Effector memory CD8-positive, alpha-beta T cell (primary cell): ENCODE results near the gene RBM39.
"Not testable (repeated sequence)": the region's sequence is repeated elsewhere in the genome, so short reads cannot be mapped to it uniquely, and the experiment has no call there.

Experiments
- ATAC-seq: fragments of 150-1000 bp; cut with Tn5 transposase; replicated peaks from 2 replicates; pipeline ENCODE4 v1.10.0; 2021; ENCODE audit warnings: mild to moderate bottlenecking, moderate library complexity
- DNase-seq, 3 experiments: peaks; one replicate each; pipeline ENCODE4 v3.0.0; 2021
- H3K27ac Mint-ChIP-seq, 2 donors: one replicate each; pipeline ENCODE4 v1.8.0; 2022; ENCODE audit warnings: mild to moderate bottlenecking in 2 of 2, mixed read lengths in 2 of 2, moderate library complexity in 2 of 2
- H3K27me3 Mint-ChIP-seq, 2 donors: one replicate each; pipeline ENCODE4 v1.8.0; 2022; ENCODE audit warnings: mixed read lengths in 2 of 2
- H3K36me3 Mint-ChIP-seq: one replicate; pipeline ENCODE4 v1.8.0; 2022; ENCODE audit warnings: mild to moderate bottlenecking, moderate library complexity, mixed read lengths; ENCODE audit not compliant: insufficient read depth
- H3K4me1 Mint-ChIP-seq, 2 donors: one replicate each; pipeline ENCODE4 v1.8.0; 2022; ENCODE audit warnings: low read depth in 2 of 2, mixed read lengths in 2 of 2
- H3K4me3 Mint-ChIP-seq, 2 donors: one replicate each; pipeline ENCODE4 v1.8.0; 2022; ENCODE audit warnings: mild to moderate bottlenecking in 2 of 2, mixed read lengths in 2 of 2, moderate library complexity in 2 of 2
- H3K9me3 Mint-ChIP-seq, 2 donors: one replicate each; pipeline ENCODE4 v1.8.0; 2022; ENCODE audit warnings: mixed read lengths in 2 of 2

RBM39 gene

GRCh38 chr20:35715652-35716051, 26.4 kb downstream of the RBM39 start:
- ATAC-seq: no peak
- peaks cover 100% of the 10 kb centered on the region for H3K36me3 Mint-ChIP-seq
- no peaks in the 10 kb centered on the region for H3K27me3 Mint-ChIP-seq
- H3K4me1 Mint-ChIP-seq: peaks cover 30 to 55% of the 10 kb centered on the region in 2 donors
- H3K9me3 Mint-ChIP-seq: no peaks in the 10 kb centered on the region
- H3K4me3 Mint-ChIP-seq: no peak overlapping the region
- H3K27ac Mint-ChIP-seq: peak overlapping the region in 1 of 2 donors; percentile 74
- no peak for DNase-seq

- Mint-ChIP-seq H3K4me1 (peaks cover 34 to 58% of the 10 kb centered on the region in 2 donors), H3K27ac (no peak overlapping the region), H3K36me3 (peaks cover 100% of the 10 kb centered on the region), H3K9me3 (no peaks in the 10 kb centered on the region), H3K27me3 (no peaks in the 10 kb centered on the region), H3K4me3 (peak overlapping the region in 1 of 2 donors; percentile 11)
- DNase-seq (no peak), ATAC-seq (no peak)
Observed at GRCh38 chr20:35714127-35714526, 27.9 kb downstream of the RBM39 start.

- DNase-seq, H3K27me3 Mint-ChIP-seq, H3K9me3 Mint-ChIP-seq, ATAC-seq: not testable (repeated sequence)
- peaks cover 100% of the 10 kb centered on the region for H3K36me3 Mint-ChIP-seq
- peak overlapping the region in 1 of 2 donors; percentile 53 for H3K27ac Mint-ChIP-seq
- peaks cover 34 to 59% of the 10 kb centered on the region in 2 donors for H3K4me1 Mint-ChIP-seq
- peak overlapping the region; percentile 8 to 14 for H3K4me3 Mint-ChIP-seq
Observed at GRCh38 chr20:35713120-35713519, 28.9 kb downstream of the RBM39 start.

- Mint-ChIP-seq H3K4me1 (peaks cover 30 to 48% of the 10 kb centered on the region in 2 donors), H3K27me3 (no peaks in the 10 kb centered on the region), H3K36me3 (peaks cover 98% of the 10 kb centered on the region), H3K9me3 (no peaks in the 10 kb centered on the region), H3K4me3 (peak overlapping the region; percentile 57 to 62), H3K27ac (peak overlapping the region; percentile 52 to 77)
- DNase-seq (no peak), ATAC-seq (no peak)
Observed at GRCh38 chr20:35711588-35712209, 30.4 kb downstream of the RBM39 start.

- Mint-ChIP-seq H3K27ac (peak overlapping the region; percentile 77 to 81), H3K36me3 (peaks cover 98% of the 10 kb centered on the region), H3K4me3 (peak overlapping the region; percentile 57 to 62), H3K4me1 (peaks cover 30 to 51% of the 10 kb centered on the region in 2 donors), H3K9me3 (no peaks in the 10 kb centered on the region), H3K27me3 (no peaks in the 10 kb centered on the region)
- DNase-seq (no peak), ATAC-seq (no peak)
Observed at GRCh38 chr20:35710884-35711587, 31.0 kb downstream of the RBM39 start.

- Mint-ChIP-seq H3K4me3 (no peak overlapping the region), H3K27me3 (no peaks in the 10 kb centered on the region), H3K36me3 (peaks cover 98% of the 10 kb centered on the region), H3K4me1 (peaks cover 24 to 46% of the 10 kb centered on the region in 2 donors), H3K27ac (peak overlapping the region in 1 of 2 donors; percentile 81), H3K9me3 (no peaks in the 10 kb centered on the region)
- ATAC-seq (no peak), DNase-seq (no peak)
Observed at GRCh38 chr20:35710039-35710438, 32.0 kb downstream of the RBM39 start.

GRCh38 chr20:35709259-35709658, 32.8 kb downstream of the RBM39 start:
- peak overlapping the region in 1 of 2 donors; percentile 18 for H3K4me3 Mint-ChIP-seq

GRCh38 chr20:35708502-35708901, 33.6 kb downstream of the RBM39 start:
- no peak for DNase-seq
- peaks cover 23 to 50% of the 10 kb centered on the region in 2 donors for H3K4me1 Mint-ChIP-seq
- H3K27ac Mint-ChIP-seq: no peak overlapping the region
- no peaks in the 10 kb centered on the region for H3K27me3 Mint-ChIP-seq
- ATAC-seq: no peak
- H3K36me3 Mint-ChIP-seq: peaks cover 98% of the 10 kb centered on the region
- H3K9me3 Mint-ChIP-seq: no peaks in the 10 kb centered on the region
- H3K4me3 Mint-ChIP-seq: no peak overlapping the region

More at GRCh38 chr20:35709259-35709658, 32.8 kb downstream of the RBM39 start:
- ATAC-seq (no peak), DNase-seq (no peak)
- Mint-ChIP-seq H3K27ac (peak overlapping the region; percentile 67 to 81), H3K4me1 (peaks cover 24 to 47% of the 10 kb centered on the region in 2 donors), H3K27me3 (no peaks in the 10 kb centered on the region), H3K9me3 (no peaks in the 10 kb centered on the region), H3K36me3 (peaks cover 98% of the 10 kb centered on the region)

- peaks cover 20 to 47% of the 10 kb centered on the region in 2 donors for H3K4me1 Mint-ChIP-seq
- DNase-seq, H3K9me3 Mint-ChIP-seq, ATAC-seq, H3K4me3 Mint-ChIP-seq, H3K27me3 Mint-ChIP-seq: not testable (repeated sequence)
- peaks cover 98% of the 10 kb centered on the region for H3K36me3 Mint-ChIP-seq
- H3K27ac Mint-ChIP-seq: peak overlapping the region in 1 of 2 donors; percentile 35
Observed at GRCh38 chr20:35706591-35707529, 35.2 kb downstream of the RBM39 start.

GRCh38 chr20:35705894-35706293, 36.2 kb downstream of the RBM39 start:
- H3K27me3 Mint-ChIP-seq, H3K9me3 Mint-ChIP-seq, DNase-seq, ATAC-seq: not testable (repeated sequence)
- H3K4me3 Mint-ChIP-seq: peak overlapping the region in 1 of 2 donors; percentile 12
- H3K4me1 Mint-ChIP-seq: peaks cover 10 to 37% of the 10 kb centered on the region in 2 donors
- peaks cover 98% of the 10 kb centered on the region for H3K36me3 Mint-ChIP-seq
- peak overlapping the region in 1 of 2 donors; percentile 32 for H3K27ac Mint-ChIP-seq

- H3K4me3 Mint-ChIP-seq: no peak overlapping the region
- H3K36me3 Mint-ChIP-seq: peaks cover 96% of the 10 kb centered on the region
- H3K9me3 Mint-ChIP-seq: no peaks in the 10 kb centered on the region
- H3K27me3 Mint-ChIP-seq: no peaks in the 10 kb centered on the region
- peak overlapping the region in 1 of 2 donors; percentile 98 for H3K27ac Mint-ChIP-seq
- no peak for DNase-seq
- H3K4me1 Mint-ChIP-seq: peaks cover 8 to 35% of the 10 kb centered on the region in 2 donors
- no peak for ATAC-seq
Observed at GRCh38 chr20:35704514-35705261, 37.4 kb downstream of the RBM39 start.

- H3K27me3 Mint-ChIP-seq: no peaks in the 10 kb centered on the region
- no peaks in the 10 kb centered on the region for H3K9me3 Mint-ChIP-seq
- DNase-seq: no peak
- ATAC-seq: no peak
- H3K27ac Mint-ChIP-seq: peak overlapping the region; percentile 84 to 98
- no peak overlapping the region for H3K4me3 Mint-ChIP-seq
- H3K4me1 Mint-ChIP-seq: peaks cover 16 to 37% of the 10 kb centered on the region in 2 donors
- H3K36me3 Mint-ChIP-seq: peaks cover 93% of the 10 kb centered on the region
Observed at GRCh38 chr20:35702824-35703695, 39.0 kb downstream of the RBM39 start.
